Measurements from ENCODE around the gene GLIPR2. TPM values are rescaled to one million over a fixed set of nuclear protein-coding genes. Genes with fewer than 3 reads are reported as not detected.

Gene GLIPR2
- total and polyA plus RNA-seq, 2 donors (not counting 3 experiments of a cell fraction or from before 2014, with no cell fraction given) = 22.0 to 42.4 TPM

DNA sequence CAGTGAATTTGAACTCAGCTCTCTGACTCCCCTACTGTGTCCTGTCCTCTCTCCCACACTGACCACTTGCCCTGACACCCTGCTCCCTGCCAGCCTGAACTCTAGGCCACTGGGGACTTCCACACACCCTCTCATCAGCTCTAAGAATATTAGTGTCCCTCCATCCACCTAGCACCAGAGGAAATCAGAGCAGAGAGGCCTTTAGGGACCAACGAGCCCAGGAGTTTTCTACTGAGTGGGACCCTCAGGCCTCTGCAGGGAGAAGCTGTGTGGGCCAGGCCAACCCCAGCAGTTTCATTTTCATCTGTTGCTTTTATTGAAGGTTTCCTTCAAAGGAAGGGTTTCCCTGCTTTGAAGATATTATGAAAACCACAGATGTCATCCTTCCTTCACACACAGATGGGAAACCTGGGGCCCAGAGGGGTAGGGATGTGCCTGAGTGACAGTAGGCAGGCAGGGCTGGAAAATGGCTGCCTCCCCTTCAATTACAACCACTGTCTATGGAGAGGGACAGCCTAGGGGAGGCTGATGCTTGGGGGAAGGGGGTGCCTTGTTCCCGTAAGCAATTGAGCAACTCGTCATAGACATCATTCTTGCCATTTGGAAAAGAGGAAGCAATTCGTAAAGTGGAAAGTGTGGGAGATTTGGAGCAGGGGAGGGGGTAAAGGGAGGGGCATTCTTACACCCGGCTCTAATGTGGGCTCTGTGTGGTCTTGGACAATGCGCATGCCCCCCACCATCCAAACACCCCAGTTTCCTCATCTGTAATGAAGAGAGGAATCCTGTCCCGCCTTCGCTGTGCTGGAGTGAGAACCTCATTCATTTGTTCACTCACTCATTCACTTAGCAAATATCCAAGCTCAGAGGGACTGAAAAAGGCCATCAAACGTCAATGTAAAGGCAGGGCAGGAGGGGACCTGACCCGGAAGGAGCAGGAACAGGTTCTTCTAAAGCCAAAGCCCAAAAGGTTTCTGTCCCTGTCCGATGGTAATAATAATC lies 3.9 kb downstream of the GLIPR2 start:
- no TSS peak for BruUV-seq (replicated peaks)
- no peaks in the 10 kb centered on the region for H4K20me1 ChIP-seq (replicated peaks; ENCODE audit: control insufficient read depth, extremely low read depth, insufficient read depth, low read length)
- H2AFZ ChIP-seq (ENCODE audit: low read depth, low read length) = no peak overlapping the region
- FAIRE-seq (no peak), DNase-seq (ENCODE audit: low read depth, low spot score) (no peak)
- H3K4me2 ChIP-seq (ENCODE audit: insufficient read depth, low read length) = no peak overlapping the region
- H3K4me3 ChIP-seq (replicated peaks in 1 of 3; ENCODE audit: insufficient read depth in 1 of 3, low read depth in 1 of 3, low read length in 3 of 3) = no peak overlapping the region
- peaks cover 11% of the 10 kb centered on the region for H3K4me1 ChIP-seq (ENCODE audit: control insufficient read depth, extremely low read depth, insufficient read depth, low read length)
- H3K9ac ChIP-seq (replicated peaks; ENCODE audit: extremely low read depth, insufficient read depth, low read length) = no peak overlapping the region
- CTCF ChIA-PET = interaction anchor here (1.0 to 8.0 kb wide), 5 partner anchors 14 to 117 kb away, joined by 3 to 76 read pairs (median 4); no protein-coding TSS in a partner anchor
- no peak overlapping the region for H3K27ac ChIP-seq (ENCODE audit: insufficient read depth, low read depth, low read length)
- H3K79me2 ChIP-seq (ENCODE audit: control insufficient read depth, insufficient read depth, low read length) = no peaks in the 10 kb centered on the region
- no peaks in the 10 kb centered on the region for H3K9me1 ChIP-seq (replicated peaks; ENCODE audit: control insufficient read depth, extremely low read depth, insufficient read depth, low read length)
- no peaks in the 10 kb centered on the region for H3K36me3 ChIP-seq (ENCODE audit: control insufficient read depth in 2 of 2, extremely low read depth in 1 of 2, insufficient read depth in 2 of 2, low read length in 2 of 2)
- TF ChIP-seq MYC (IDR thresholded peaks at IDR 0.05; ENCODE audit: low read depth, low read length) (no peak), GATA2 (IDR thresholded peaks at IDR 0.05; ENCODE audit: insufficient read depth, insufficient read length, low read depth, low read length) (no peak), POLR2A (IDR thresholded peaks at IDR 0.05; ENCODE audit: low read depth, low read length) (no peak), POLR2AphosphoS5 (IDR thresholded peaks at IDR 0.05; ENCODE audit: insufficient read depth, low read depth, low read length) (no peak), JUN (IDR thresholded peaks at IDR 0.05; ENCODE audit: borderline replicate concordance, insufficient read depth, insufficient read length, low read depth) (no peak), FOS (IDR thresholded peaks at IDR 0.05; ENCODE audit: borderline replicate concordance, insufficient read depth, low read length) (no peak), EZH2 (IDR thresholded peaks at IDR 0.05; ENCODE audit: borderline replicate concordance, low read depth, low read length, severe bottlenecking) (no peak)
- TF ChIP-seq, protein P1, sequence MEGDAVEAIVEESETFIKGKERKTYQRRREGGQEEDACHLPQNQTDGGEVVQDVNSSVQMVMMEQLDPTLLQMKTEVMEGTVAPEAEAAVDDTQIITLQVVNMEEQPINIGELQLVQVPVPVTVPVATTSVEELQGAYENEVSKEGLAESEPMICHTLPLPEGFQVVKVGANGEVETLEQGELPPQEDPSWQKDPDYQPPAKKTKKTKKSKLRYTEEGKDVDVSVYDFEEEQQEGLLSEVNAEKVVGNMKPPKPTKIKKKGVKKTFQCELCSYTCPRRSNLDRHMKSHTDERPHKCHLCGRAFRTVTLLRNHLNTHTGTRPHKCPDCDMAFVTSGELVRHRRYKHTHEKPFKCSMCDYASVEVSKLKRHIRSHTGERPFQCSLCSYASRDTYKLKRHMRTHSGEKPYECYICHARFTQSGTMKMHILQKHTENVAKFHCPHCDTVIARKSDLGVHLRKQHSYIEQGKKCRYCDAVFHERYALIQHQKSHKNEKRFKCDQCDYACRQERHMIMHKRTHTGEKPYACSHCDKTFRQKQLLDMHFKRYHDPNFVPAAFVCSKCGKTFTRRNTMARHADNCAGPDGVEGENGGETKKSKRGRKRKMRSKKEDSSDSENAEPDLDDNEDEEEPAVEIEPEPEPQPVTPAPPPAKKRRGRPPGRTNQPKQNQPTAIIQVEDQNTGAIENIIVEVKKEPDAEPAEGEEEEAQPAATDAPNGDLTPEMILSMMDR (IDR thresholded peaks at IDR 0.05; ENCODE audit: extremely low read depth in 1 of 2, insufficient read depth in 1 of 2, low read depth in 1 of 2, low read length in 2 of 2) = no peak
- TF ChIP-seq, protein P2, sequence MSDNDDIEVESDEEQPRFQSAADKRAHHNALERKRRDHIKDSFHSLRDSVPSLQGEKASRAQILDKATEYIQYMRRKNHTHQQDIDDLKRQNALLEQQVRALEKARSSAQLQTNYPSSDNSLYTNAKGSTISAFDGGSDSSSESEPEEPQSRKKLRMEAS (IDR thresholded peaks at IDR 0.05; ENCODE audit: insufficient read depth, insufficient read length) = no peak
- no peaks in the 10 kb centered on the region for H3K9me3 ChIP-seq (replicated peaks; ENCODE audit: control insufficient read depth, insufficient read depth, low read length)
- dilution Hi-C loops (cut with MboI; ENCODE audit: extremely low pct_ligation_motif_present, low sequenced_read_pairs) (no loop called here), intact Hi-C loops (cut with micrococcal nuclease) (no loop called here)
- no peaks in the 10 kb centered on the region for H3K27me3 ChIP-seq (ENCODE audit: control insufficient read depth in 2 of 2, insufficient read depth in 2 of 2, low read length in 2 of 2)
- POLR2A ChIA-PET = no interaction called here
